SK-N-SH treated with all-trans-retinoic acid at 6 μM for 48 hours (cell line): ENCODE measurements around the gene RGS6.

Experiments used
- ESRRG ChIP-seq: fragments of 250-450 bp; sonication (Bioruptor Pico); IDR thresholded peaks from 2 replicates; pipeline ENCODE4 v1.6.1; 2021; ENCODE audit warnings: mild to moderate bottlenecking
- OSR1 ChIP-seq: fragments of 250-450 bp; sonication (Bioruptor Pico); IDR thresholded peaks from 2 replicates; pipeline ENCODE4 v1.8.0; 2022; ENCODE audit warnings: moderate library complexity, mild to moderate bottlenecking, inconsistent platforms
- TCF4 ChIP-seq: fragments of 250-450 bp; sonication (Bioruptor Pico); IDR thresholded peaks from 2 replicates; pipeline ENCODE4 v1.8.0; 2021; ENCODE audit warnings: mild to moderate bottlenecking, moderate library complexity, borderline replicate concordance
- TOX ChIP-seq: fragments of 250-450 bp; sonication (Bioruptor Pico); IDR thresholded peaks from 2 replicates; pipeline ENCODE4 v1.8.0; 2021; ENCODE audit warnings: mild to moderate bottlenecking, moderate library complexity, borderline replicate concordance
- ZC3H10 ChIP-seq: fragments of 250-450 bp; sonication (Bioruptor Pico); IDR thresholded peaks from 2 replicates; pipeline ENCODE4 v1.5.1; 2021; ENCODE audit warnings: mild to moderate bottlenecking, moderate library complexity
- ZNF8 ChIP-seq: fragments of 450-650 bp; formaldehyde crosslinking; IDR thresholded peaks from 2 replicates; pipeline ENCODE4 v1.5.0; 2020; ENCODE audit warnings: mild to moderate bottlenecking, moderate library complexity

DNA sequence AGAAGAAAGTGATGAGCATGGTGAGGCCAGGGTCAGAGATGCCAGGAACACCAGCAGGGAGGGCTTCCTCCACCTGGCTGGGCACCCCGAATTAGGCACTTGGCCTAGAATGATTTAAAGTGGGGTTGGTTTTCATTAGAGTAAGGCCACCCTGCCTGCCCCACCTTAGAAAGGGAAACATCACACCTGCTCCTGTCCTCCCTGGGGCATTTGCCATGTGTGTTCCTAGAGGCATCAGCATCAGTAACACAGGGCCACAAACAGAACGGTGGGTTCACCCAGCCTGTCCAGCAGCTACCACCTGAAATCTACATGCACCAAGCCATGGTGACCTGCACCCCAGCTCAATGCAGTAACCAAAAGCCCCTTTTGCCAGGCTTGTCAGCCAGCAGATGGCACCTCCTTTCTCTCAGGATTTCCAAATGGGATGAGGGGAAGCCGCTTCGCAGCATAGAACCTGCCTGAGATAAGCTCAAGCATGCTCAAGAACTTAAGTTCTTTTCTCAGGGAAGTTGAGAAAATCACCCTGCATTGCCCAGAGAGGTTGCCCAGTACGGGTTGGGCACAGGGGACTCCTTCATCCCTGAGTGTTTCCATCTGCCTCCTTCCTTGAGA, 622.9 kb downstream of the RGS6 start:
- TF ChIP-seq OSR1 (CRISPR knock-in tag), result no peak
- no peak for TF ChIP-seq TCF4 (CRISPR knock-in tag)
- TF ChIP-seq TOX (CRISPR knock-in tag), result no peak
- no peak for TF ChIP-seq ZNF8 (CRISPR knock-in tag)
- no peak for TF ChIP-seq ZC3H10 (CRISPR knock-in tag)
- TF ChIP-seq ESRRG (CRISPR knock-in tag), result no peak
